Stimulated activated CD8-positive, alpha-beta memory T cell treated with anti-CD3 and anti-CD28 coated beads, Interleukin-15, amount 100 ng/mL, for 1 hour (primary cell): ENCODE results near the gene CACNA2D3.

ENCODE experiments used
- DNase-seq: peaks from one replicate; pipeline ENCODE4 v3.0.0-alpha.2; 2020; ENCODE audit warnings: low read depth

CACNA2D3 gene

DNA sequence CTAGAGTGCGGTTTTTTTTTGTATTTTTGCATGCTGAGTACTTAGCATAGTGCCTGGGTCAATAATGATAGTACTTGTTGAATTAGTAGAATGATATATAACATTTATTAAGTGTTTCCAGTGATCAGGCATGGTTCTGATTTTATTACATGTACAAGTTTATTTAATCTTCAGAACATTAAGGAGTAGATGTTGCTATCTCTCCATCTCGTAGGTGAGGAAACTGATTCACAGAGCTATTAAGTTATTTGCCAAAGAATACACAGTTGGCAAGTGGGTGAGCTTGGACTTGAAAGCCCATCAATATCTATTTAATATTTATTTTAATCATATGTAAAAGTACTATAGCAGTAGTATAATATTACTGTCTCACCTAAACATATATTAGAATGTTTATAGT is 219.5 kb downstream of the CACNA2D3 start:
- DNase-seq = no peak

GRCh38 chr3:54342676-54343075 is 220.3 kb downstream of the CACNA2D3 start:
- DNase-seq = no peak

DNA sequence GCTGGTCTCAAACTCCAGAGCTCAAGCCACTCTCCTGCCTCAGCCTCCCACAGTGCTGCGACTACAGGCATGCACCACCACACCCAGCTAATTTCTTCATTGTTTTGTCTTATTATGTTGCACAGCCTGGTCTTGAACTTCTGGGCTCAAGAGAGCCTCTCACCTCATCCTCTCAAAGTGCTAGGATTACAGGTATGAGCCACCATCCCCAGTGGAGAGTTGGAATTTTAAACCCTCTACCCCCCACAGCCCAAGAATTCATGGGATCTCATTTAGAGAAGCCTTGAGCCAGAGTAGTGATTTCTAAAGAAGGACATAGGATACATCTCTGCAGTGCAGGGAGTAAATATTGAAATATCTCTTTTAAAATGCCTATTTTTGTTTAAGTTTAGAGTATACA is 221.1 kb downstream of the CACNA2D3 start:
- no peak for DNase-seq

- DNase-seq = no peak
Observed at GRCh38 chr3:54344601-54345231, 222.4 kb downstream of the CACNA2D3 start.

GRCh38 chr3:54345847-54346375 is 223.6 kb downstream of the CACNA2D3 start:
- no peak for DNase-seq

- DNase-seq = no peak
Observed at GRCh38 chr3:54347060-54347459, 224.7 kb downstream of the CACNA2D3 start.

DNA sequence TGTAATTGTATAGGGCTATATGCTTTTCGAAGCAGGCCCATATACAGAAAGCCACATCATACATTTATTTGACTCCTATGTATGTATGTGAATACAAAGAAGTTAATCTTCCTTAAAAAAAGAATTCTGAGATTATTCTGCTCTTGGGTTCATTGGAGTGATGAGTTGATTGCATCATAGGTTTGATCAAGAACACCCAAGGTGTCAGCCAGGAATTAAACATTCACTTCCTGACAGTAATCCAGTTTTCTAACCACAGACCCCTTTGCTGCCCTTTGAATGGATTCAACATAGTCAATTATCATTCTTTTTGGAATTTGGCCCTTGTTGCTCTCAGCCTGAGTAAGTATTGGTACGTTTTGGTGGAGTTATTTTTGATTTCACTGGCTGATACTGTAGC is 225.6 kb downstream of the CACNA2D3 start:
- DNase-seq = no peak

DNA sequence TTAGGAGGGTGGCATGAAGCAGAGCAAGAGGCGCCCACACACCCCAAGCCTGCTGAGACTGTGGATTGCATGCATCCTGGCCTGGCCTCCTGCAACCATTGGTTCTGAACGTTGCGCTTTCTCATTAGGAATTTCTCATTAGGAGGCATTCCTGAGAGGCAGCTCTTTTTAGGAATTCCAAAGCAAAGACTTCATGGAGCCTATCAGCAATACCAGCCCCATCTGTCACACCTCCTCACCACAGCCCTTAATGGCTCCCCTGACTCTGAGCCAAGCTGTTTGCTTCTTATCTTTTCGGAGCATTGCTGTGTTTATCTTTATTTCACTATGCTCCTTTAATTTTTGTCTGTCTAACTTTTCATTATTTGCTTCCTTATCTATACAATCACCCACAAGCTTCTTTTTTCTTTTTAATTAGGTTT is 226.9 kb downstream of the CACNA2D3 start:
- DNase-seq = no peak

DNA sequence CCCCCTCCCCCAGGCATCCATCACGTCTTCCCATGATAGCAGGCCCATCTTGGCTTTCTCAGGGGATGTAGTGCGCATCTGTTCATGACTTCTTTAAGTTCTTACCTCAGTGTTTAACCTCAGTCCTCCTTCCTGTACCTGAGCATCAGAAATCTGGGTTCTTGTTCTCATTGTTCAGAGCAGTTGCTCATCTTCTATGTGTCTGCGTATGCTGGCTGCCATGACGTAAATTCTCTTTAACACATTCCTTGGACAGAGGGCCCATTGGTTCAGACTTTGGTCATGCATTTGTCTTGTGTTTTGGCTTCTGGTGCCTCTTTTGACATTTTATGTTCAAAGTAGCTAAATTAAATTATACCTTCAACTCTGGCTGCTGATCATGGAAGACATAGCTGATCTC is 227.3 kb downstream of the CACNA2D3 start:
- no peak for DNase-seq

DNA sequence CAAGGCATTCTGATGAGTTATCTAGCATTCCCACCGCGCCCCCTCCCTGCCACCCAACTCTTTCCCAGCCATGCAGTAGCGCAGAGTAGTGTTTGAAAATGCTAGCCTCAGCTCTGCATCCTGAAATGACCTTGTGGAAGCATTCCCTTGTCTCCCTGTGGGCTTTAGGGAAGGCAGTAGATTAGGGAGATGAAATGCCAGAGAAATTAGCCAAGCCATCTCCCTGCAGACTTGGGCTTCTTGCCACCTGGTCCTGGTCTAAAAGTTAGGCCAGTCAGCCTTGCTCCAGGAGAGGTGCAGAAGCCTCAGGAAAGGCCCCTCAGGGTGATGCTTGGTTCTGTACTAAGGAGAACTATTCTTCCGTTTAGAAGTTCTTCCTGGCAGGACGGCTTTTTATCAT is 231.2 kb downstream of the CACNA2D3 start:
- DNase-seq = no peak

DNA sequence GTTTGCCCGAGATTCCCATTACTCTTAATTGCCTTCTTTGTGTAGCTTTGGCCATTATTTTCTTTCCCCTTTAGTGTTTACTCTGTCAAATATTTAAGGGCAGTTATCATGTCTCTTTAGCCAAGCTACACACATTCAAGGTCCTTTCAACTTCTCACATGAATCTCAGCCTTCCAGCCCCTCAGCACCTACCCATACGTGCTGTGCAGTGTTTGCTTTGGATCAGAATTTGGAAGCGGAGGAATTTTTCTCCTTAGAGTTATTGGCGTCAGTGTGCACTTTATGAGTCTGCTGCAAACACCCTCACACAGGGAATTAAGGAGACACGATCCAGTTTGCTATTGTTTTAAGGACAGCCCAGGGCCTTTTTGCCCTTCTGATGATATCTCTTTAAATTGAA is 231.6 kb downstream of the CACNA2D3 start:
- no peak for DNase-seq

DNA sequence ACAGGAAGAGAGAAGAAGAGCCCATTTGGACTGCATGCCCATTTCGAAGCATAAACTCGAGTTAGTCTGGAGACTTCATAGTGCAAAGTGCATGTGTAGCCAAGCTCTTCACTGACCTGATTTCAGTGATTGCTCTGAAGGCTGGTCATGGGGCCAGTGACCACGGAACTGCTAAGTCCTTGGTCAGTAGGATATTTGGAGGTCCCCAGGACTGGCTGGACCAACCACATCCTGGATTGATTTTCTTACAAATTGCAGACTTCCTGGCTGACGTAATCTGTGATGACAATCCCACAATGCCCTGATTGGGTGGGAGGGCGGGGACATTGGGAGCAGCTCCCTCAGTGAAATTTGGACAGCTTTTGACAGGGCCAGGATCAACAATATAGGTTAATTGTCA is 233.4 kb downstream of the CACNA2D3 start:
- DNase-seq = no peak

DNA sequence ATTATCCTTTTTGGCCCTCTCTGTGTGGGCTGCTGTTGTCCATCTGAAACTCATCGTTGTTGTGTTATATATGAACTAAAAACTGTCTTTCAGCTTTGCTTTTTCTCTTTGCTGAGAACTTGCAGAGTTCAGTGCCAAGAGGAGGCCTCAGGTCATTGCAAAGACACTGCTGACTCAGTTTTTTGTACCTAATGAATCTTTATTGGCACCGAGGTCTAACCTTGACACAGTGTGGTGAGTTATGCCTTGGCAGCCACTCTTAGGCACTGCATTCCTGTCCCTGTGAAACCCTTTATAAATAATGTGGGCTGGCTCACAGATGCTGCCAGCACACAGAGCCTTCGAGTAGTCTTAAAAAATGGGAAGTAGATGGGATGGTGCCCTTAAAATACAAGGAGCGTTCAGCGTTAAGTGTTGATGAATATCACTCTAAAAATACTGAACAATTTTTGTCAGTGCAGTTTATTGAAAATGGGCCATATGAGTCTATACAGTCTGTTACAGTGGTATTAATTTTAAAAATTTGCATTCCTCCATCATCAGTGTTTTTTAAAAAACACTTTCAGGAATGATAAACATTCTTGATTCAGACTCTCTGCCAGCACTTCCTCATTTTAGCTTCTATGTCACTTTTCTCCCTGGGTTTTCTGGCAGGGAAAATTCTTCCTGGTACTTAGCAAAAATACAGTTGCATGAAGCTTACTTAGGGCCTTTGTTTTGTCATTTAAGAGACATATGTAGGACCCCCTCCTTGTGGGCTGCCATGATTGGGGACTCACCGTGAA is 234.1 kb downstream of the CACNA2D3 start:
- no peak for DNase-seq

DNA sequence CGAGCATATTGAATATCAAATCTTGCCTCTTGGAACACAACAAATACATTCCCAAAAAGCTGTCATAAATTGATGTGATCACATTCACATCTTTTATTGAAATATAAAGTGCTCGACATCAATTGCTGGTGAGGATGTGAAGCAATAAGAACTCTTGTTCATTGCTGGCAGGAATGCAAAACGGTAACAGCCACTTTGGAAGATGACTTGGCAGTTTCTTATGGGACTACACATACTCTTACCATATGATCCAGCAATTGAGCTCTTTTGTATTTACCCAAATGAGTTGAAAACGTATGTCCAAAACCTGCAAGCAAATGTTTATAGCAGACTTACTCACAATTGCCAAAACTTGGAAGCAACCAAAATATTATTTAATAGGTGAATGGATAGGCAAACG is 234.9 kb downstream of the CACNA2D3 start:
- no peak for DNase-seq

GRCh38 chr3:54358316-54358715 is 236.0 kb downstream of the CACNA2D3 start:
- no peak for DNase-seq

GRCh38 chr3:54358969-54359694 is 236.8 kb downstream of the CACNA2D3 start:
- DNase-seq = no peak

DNA sequence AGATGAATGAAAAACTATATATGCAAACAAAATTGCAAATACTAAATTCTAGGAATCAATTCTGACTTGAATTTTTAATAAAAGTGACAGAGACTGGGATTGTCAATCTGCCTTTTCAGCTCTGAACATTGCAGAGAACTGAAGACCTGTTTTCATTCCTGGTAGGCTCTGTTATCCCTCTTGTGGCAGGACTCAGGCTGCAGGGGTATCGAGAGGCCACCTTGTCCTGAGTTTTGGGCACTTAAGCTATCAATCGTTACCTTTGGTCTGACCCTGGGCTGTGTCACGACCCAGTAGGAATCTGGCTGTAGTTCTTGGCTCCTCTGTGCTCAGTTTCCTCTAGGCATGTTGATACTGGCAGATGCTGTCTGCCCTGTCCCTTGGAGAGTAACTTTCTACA is 238.0 kb downstream of the CACNA2D3 start:
- DNase-seq = no peak

- no peak for DNase-seq
Observed at GRCh38 chr3:54361746-54362283, 239.5 kb downstream of the CACNA2D3 start.

DNA sequence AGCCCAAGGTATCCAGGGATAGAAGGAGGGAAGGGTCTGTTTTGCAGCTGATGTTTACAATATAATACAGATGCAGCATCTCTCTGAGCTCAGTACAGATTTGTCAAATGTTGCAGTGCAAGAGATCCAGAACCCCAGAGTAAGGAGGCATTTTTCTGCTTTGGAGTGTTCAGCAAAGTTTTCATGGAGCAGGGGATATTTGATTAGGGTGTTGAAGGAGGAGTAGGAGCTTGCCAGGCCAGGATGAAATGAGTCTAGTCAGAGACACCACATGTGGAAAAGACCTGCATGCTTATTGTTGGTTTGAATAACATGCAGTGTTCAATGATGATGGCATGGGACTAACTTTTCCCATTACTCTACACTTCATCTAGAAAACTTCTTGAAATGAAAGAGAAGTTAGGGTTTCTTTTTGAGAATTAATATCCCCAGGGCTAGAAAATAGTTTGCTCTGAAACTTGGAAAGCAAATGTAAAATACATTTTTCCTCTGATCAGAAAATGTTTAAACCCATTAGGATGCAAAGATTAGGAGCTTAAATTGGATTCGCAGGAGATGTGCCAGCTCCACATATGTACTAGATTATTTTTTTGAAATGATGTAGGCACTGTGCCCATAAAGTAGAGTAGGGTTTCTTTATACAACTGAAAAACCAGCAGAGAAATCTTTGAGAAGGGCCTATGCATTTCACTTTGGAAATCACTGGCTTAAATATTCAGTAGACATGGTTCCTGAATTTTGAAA is 243.8 kb downstream of the CACNA2D3 start:
- no peak for DNase-seq

- no peak for DNase-seq
Observed at GRCh38 chr3:54366839-54367238, 244.5 kb downstream of the CACNA2D3 start.

DNA sequence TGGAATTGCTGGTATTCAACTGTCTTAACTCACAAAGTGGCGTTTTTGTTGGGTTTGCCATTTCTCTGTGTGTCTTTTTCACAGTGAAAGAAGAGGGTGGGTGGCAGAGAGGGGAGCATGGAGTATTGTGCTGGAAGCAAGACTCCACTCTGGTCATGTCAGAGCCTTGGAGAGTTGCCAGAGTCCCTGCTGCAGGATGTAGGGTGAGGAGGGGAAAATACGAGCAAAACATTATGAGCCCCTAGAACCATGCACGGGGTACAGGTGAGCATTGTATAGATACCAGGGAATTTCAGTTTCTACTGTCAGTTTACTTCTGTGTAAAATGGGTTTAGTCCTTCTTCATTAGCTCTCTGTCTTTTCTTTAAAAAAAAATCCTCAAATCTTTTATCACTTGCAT is 249.9 kb downstream of the CACNA2D3 start:
- no peak for DNase-seq
